GM21737 (cell line): ENCODE results near the gene WWC1.

Source experiments
- ATAC-seq: cut with Tn5 transposase; IDR thresholded peaks from one replicate; pipeline ENCODE4 v1.9.1; 2021; ENCODE audit warnings: mild to moderate bottlenecking, moderate library complexity; ENCODE audit not compliant: unreplicated experiment

The WWC1 gene

GRCh38 chr5:168472329-168472728 lies 180.9 kb downstream of the WWC1 start:
- ATAC-seq, result no peak

GRCh38 chr5:168474319-168474718 lies 182.9 kb downstream of the WWC1 start:
- ATAC-seq, result no peak

- no peak for ATAC-seq
Measured at GRCh38 chr5:168477060-168477459, 185.6 kb downstream of the WWC1 start.

- ATAC-seq, result no peak
Measured at GRCh38 chr5:168479166-168479565, 187.7 kb downstream of the WWC1 start.

- no peak for ATAC-seq
Measured at GRCh38 chr5:168480601-168481000, 189.2 kb downstream of the WWC1 start.

- ATAC-seq, result peak; percentile 95
Measured at GRCh38 chr5:168481330-168481788, 189.9 kb downstream of the WWC1 start.

- no peak for ATAC-seq
Measured at GRCh38 chr5:168482361-168482760, 190.9 kb downstream of the WWC1 start.

- ATAC-seq, result peak; percentile 82
Measured at GRCh38 chr5:168486136-168486879, 194.9 kb downstream of the WWC1 start, which contains the start of gene RARS1. Gene RARS1, plus strand, starts transcription at chr5:168486471. Its CDS starts 28 bp downstream, at chr5:168486499.

GRCh38 chr5:168489059-168489458 lies 197.6 kb downstream of the WWC1 start:
- no peak for ATAC-seq

GRCh38 chr5:168494057-168494555 lies 202.7 kb downstream of the WWC1 start:
- ATAC-seq, result no peak

- no peak for ATAC-seq
Measured at GRCh38 chr5:168502563-168503237, 211.3 kb downstream of the WWC1 start.

GRCh38 chr5:168513861-168514428 lies 222.5 kb downstream of the WWC1 start:
- no peak for ATAC-seq
